ENCODE results near the gene TTLL13. TPM values are rescaled to one million over a fixed set of nuclear protein-coding genes. Genes with fewer than 3 reads are reported as not detected.

The TTLL13 gene
- total and polyA plus RNA-seq, 2 of the 8 experiments (the other 6 are each of a cell fraction or from before 2014, with no cell fraction given) = 0.03 TPM; not detected in 1

GRCh38 chr15:90203473-90203872 is 45.9 kb upstream of the TTLL13 start:
- no peaks in the 10 kb centered on the region for H3K9me3 ChIP-seq (ENCODE audit: insufficient read depth in 2 of 2, low read depth in 1 of 2, low read length in 1 of 2)
- no peak overlapping the region for H4K5ac ChIP-seq (ENCODE audit: insufficient read length, low read depth, low read length)
- peaks cover 6 to 29% of the 10 kb centered on the region in 2 experiments for H4K20me1 ChIP-seq (replicated peaks in 1 of 2; ENCODE audit: control insufficient read depth in 1 of 2, insufficient read depth in 2 of 2, low read length in 2 of 2)
- DNase-seq (ENCODE audit: low read depth in 1 of 2, low spot score in 2 of 2) = no peak
- no peak overlapping the region for H2AK5ac ChIP-seq (ENCODE audit: low read depth, low read length)
- H3K18ac ChIP-seq (ENCODE audit: extremely low read depth, low read length) = no peak overlapping the region
- no peak overlapping the region for H3K27ac ChIP-seq (ENCODE audit: low read depth, low read length)
- H2AFZ ChIP-seq (ENCODE audit: low read length) = no peak overlapping the region
- no peak overlapping the region for H3K14ac ChIP-seq (ENCODE audit: insufficient read length)
- no peak overlapping the region for H2BK20ac ChIP-seq (ENCODE audit: low read length)
- H3K56ac ChIP-seq (replicated peaks; ENCODE audit: insufficient read length, low read depth, low read length) = no peak overlapping the region
- no peak overlapping the region for H2BK120ac ChIP-seq (replicated peaks; ENCODE audit: low read depth, low read length)
- no peak overlapping the region for H3K23ac ChIP-seq (ENCODE audit: insufficient read length)
- WGBS, 2 experiments (ENCODE audit: extremely low coverage in 1 of 2, insufficient coverage in 1 of 2, insufficient read length in 1 of 2, insufficient replicate concordance in 2 of 2, low coverage in 1 of 2, low lambda C conversion rate in 2 of 2, missing lambda C conversion rate in 1 of 2) = 85% methylated on average over 7 of the region's 7 CpGs; no CpG with 5 or more reads in 1 of the 2 experiments
- peaks cover 0 to 3% (median 2%) of the 10 kb centered on the region in 4 experiments; a peak in 4 of 8 replicates for H3K36me3 ChIP-seq (ENCODE audit: control insufficient read depth in 2 of 4, insufficient read depth in 4 of 4, low read length in 3 of 4)
- no peak overlapping the region for H4K8ac ChIP-seq (ENCODE audit: extremely low read depth, insufficient read depth, low read length)
- peaks cover 9 to 54% of the 10 kb centered on the region in 2 experiments for H3K79me2 ChIP-seq (ENCODE audit: control insufficient read depth in 1 of 2, insufficient read depth in 2 of 2, low read length in 2 of 2)
- H3K4ac ChIP-seq (replicated peaks; ENCODE audit: insufficient read length, low read depth, low read length) = no peak overlapping the region
- no peak overlapping the region; a peak in 1 of 7 replicates for H3K9ac ChIP-seq (replicated peaks in 1 of 4; ENCODE audit: extremely low read depth in 1 of 4, low read depth in 3 of 4, low read length in 3 of 4)
- peaks cover 16% of the 10 kb centered on the region for H3K79me1 ChIP-seq (ENCODE audit: low read depth, low read length)
- no peak overlapping the region for H2BK5ac ChIP-seq (ENCODE audit: low read depth, low read length)
- H3K27me3 ChIP-seq (replicated peaks in 1 of 4; ENCODE audit: control insufficient read depth in 3 of 4, extremely low read depth in 1 of 4, insufficient read depth in 3 of 4, low read length in 3 of 4) = no peaks in the 10 kb centered on the region
- H3K4me3 ChIP-seq (ENCODE audit: extremely low read depth in 1 of 4, insufficient read depth in 2 of 4, low read depth in 3 of 4, low read length in 4 of 4) = no peak overlapping the region
- FAIRE-seq = no peak
- no peak overlapping the region for H2BK12ac ChIP-seq (ENCODE audit: low read depth, low read length)
- POLR2A ChIA-PET (ENCODE audit: partially characterized antibody) = interaction anchor here (1.0 to 3.3 kb wide), 3 partner anchors 29 to 51 kb away, joined by 3 to 12 read pairs (median 5); no protein-coding TSS in a partner anchor
- peaks cover 16% of the 10 kb centered on the region for H3K23me2 ChIP-seq (ENCODE audit: low read depth, low read length)
- H2BK15ac ChIP-seq (ENCODE audit: low read length) = no peak overlapping the region
- no peak overlapping the region for H4K91ac ChIP-seq (replicated peaks; ENCODE audit: insufficient read length, low read length)
- H3K4me1 ChIP-seq (replicated peaks in 1 of 4; ENCODE audit: control insufficient read depth in 3 of 4, insufficient read depth in 4 of 4, low read length in 3 of 4) = peaks cover 0 to 21% (median 7%) of the 10 kb centered on the region in 4 experiments; a peak in 5 of 7 replicates
- CTCF ChIA-PET (ENCODE audit: partially characterized antibody) = interaction anchor here (0.7 to 12.6 kb wide), 8 partner anchors 14 to 117 kb away, joined by 3 to 182 read pairs (median 4); no protein-coding TSS in a partner anchor
- H3K4me2 ChIP-seq (ENCODE audit: insufficient read depth in 1 of 2, low read depth in 2 of 2, low read length in 2 of 2) = no peak overlapping the region; a peak in 1 of 4 replicates
- TF ChIP-seq PHF8 (conservative IDR thresholded peaks at IDR 0.05; ENCODE audit: low read depth, low read length) (no peak), RAD21 (IDR thresholded peaks at IDR 0.05 in 1 of 2, conservative IDR thresholded peaks at IDR 0.05 in 1 of 2; ENCODE audit: low read depth in 2 of 2, low read length in 2 of 2) (no peak), TBP (IDR thresholded peaks at IDR 0.05; ENCODE audit: low read depth, low read length) (no peak), KDM4A (IDR thresholded peaks at IDR 0.05; ENCODE audit: low read depth, low read length, severe bottlenecking) (no peak), CBX8 (IDR thresholded peaks at IDR 0.05; ENCODE audit: borderline replicate concordance, low read depth, low read length) (no peak), E2F6 (IDR thresholded peaks at IDR 0.05) (no peak), BACH1 (IDR thresholded peaks at IDR 0.05; ENCODE audit: low read length) (no peak), KDM5A (IDR thresholded peaks at IDR 0.05; ENCODE audit: low read length) (no peak), POLR2AphosphoS5 (IDR thresholded peaks at IDR 0.05; ENCODE audit: low read depth, low read length) (no peak), HDAC6 (IDR thresholded peaks at IDR 0.05; ENCODE audit: low read depth, low read length) (no peak), RBBP5 (IDR thresholded peaks at IDR 0.05; ENCODE audit: borderline replicate concordance, low read depth, low read length) (no peak)
